ENCODE results near the gene THADA.
"Not testable (repeated sequence)": the region's sequence is repeated elsewhere in the genome, so short reads cannot be mapped to it uniquely, and the experiment has no call there.

Gene THADA

DNA sequence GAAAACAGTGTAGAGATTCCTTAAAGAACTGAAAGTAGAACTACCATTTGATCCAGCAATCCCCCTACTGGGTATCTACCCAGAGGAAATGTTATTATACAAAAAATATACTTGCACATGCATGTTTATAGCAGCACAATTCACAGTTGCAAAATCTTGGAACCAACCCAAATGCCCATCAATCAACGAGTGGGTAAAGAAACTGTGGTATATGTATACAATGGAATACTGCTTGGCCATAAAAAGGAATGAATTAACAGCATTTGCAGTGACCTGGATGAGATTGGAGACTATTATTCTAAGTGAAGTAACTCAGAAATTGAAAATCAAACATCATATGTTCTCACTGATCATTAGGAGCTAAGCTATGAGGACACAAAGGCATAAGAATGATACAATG lies 4.8 kb upstream of the THADA start:
- DNase-seq (ENCODE audit: low read depth in 2 of 2, low spot score in 1 of 2) = not testable (repeated sequence)

DNA sequence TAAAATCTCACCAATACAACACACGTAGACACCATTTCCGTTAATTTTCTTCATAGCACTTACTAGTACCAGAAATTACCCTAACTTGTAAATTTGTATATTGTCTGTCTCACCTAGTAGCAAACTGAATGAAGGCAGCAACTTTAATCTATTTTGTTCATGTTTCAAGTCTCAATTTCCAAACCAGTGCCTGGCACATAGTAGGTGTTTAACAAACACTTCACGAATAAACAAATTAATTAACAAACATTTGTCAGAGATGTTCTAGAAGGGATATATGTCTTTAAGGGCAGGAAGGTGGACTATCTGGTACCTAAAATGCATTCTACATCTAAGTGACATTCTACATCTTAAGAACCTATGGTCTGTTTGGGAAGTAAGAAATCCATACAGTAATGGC lies 963 bp downstream of the THADA start:
- no peak for DNase-seq (ENCODE audit: low read depth in 2 of 2, low spot score in 1 of 2)

DNA sequence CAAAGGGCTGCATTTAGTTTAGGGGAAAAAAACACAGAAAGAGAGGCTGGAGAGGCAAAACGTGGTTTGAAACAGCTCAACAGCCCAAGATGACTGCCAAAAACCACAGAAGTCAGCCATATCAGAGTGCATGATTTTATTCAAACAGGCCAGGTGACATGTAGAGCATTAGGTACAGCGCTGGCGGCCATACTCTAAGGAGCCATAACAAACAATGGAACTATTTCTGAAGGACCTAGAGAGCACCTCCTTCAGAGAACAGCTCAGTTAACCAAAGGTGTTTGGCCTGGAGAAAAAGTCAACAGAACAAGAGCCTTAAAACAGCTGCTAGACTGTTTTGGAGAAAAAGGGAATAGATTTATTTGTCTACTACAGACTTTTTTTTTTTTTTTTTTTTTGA lies 2.6 kb downstream of the THADA start:
- no peak for DNase-seq (ENCODE audit: low read depth in 2 of 2, low spot score in 1 of 2)

DNA sequence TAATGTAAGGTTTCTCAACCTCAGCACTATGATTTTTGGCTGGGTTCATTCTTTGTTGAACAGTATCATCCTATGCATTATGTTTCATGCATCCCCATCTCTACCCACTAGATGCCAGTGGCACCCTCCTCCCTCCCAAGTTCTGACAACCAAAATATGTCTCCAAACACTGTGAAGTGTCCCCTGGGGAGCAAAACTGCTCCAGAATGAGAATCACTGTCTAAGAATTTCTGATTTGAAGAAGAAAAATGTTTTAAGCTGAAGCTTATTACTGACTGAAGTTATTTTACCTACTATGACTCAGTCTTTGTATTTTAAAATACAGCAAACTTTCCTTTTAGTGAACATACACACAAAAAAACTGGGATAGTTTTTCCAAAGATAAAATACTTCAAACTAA lies 3.4 kb downstream of the THADA start:
- DNase-seq (ENCODE audit: low read depth in 2 of 2, low spot score in 1 of 2) = no peak

DNA sequence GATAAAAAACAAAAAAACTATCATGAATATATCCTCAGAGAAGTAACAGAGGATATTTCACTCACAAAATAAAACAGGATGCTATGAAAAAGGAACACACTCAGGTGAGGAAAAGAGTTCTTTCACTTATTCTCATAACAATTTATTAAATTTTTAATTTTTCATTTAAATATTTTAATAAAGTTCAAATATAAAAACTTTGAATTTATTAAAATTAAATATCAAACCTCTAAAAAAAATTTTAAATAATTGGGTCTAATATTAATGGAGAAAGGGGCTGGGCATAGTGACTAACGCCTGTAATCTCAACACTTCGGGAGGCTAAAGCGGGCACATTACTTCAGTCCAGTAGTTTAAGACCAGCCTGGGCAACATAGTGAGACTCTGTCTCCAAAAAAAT lies 10.1 kb downstream of the THADA start:
- DNase-seq (ENCODE audit: low read depth in 2 of 2, low spot score in 1 of 2) = no peak

DNA sequence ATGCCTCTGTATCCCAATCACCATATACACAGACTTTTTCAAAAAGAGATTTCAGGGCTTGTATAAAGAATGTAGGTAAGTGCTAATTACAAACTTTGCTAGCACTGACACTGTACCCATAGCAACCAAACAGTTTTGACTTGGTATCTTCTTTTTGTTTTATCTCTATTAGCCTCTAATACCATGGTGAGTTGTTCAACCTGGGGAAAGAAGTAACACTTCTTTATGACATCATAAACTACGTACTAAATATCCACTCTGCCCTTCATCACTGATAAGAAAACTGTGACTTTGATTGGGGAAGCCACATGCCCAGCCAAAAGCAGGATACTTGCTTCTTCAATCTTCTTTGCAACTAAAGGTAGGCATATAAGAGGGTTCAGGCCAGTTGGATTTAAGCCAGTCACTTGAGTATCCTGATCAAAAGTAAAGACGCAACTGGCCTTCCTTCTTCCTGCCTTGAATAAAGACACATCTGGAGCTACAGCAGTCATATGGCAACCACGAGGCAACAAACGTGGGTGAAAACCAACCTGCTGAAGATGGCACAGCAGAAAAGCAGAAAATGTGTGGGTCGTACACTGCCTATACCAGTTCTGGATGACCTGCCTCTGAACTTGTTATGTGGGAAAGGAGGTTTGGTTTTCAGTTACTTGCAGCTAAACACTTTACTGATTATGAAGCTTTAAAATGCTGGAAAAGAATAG lies 16.4 kb downstream of the THADA start:
- DNase-seq (ENCODE audit: low read depth in 2 of 2, low spot score in 1 of 2) = no peak

DNA sequence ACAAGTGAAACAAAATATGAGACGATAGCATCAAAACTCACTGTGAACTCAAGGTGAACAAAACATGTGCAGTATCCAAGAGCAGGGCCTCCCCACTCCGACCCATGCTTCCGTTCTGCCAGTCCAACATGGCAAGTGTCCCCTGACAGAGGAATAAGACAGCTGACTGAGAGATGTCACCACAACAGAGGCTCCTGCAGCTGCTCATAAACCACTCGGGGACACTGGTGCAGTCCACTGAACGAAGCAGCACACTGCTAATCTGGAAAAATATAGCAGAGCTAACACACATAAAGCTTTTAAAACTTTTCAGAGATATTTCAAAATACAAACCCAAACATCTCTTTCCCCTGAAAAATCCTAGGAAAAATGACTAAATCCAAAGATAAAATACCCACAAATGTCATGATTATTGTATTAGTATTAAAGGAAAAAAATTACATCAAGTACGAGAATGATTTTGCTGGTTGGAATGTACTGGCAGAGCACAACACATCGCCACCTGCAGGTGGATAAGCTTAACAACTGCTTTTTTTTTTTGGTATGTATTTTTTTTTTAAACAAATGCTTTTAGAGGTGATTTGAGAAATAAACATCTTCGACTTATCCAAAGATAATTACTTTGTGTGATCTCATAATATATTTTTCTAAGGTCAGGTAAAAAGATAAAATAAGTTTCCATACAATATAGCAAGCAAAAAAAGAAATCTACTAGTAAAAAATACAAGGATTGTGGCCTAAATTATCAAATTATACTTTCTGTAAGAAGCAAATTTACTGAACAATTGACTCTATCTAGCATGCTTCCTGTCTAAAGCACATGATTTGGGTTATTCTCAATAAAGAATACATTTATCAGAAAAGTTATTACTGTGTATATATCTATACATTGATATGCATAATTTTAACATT lies 18.6 kb downstream of the THADA start:
- DNase-seq (ENCODE audit: low read depth in 2 of 2, low spot score in 1 of 2) = no peak

DNA sequence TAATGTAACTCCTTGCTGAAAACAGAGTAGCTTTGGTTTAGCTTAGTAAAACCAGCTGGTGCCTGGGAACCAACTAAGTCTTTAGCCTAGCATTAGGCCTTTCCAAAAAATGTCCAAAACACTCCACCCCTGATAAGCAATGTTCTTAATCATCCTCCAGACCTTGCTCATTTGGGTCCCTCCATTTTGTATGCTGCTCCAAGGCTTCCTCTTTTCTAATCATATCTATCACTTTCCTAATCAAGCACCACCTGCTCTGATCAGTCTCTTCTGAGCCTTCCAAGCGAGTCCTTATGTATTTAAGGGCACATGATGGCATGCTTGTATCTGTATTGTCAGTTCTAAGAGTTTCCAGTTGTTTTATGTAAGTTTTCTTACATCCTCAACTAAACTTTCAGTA lies 23.6 kb downstream of the THADA start:
- DNase-seq (ENCODE audit: low read depth in 2 of 2, low spot score in 1 of 2) = no peak

DNA sequence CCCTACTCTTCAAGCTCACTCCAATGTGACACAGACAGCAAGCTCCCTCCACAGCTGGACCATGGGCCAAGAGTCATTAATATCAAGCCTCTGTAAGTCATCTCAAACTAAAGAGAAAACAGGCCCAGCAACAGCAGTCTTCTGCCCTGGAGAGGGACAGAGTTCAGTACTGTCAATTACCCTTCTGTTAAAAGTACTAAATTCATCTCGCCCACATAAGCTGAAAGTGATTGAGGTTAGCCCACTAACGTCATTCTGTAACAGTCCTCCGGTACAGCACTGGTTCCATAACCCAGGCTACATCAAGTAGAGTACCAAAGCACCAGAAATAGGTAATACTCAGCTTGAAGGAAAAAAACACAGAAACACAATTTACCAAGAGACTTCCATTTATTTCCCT lies 25.9 kb downstream of the THADA start:
- no peak for DNase-seq (ENCODE audit: low read depth in 2 of 2, low spot score in 1 of 2)

DNA sequence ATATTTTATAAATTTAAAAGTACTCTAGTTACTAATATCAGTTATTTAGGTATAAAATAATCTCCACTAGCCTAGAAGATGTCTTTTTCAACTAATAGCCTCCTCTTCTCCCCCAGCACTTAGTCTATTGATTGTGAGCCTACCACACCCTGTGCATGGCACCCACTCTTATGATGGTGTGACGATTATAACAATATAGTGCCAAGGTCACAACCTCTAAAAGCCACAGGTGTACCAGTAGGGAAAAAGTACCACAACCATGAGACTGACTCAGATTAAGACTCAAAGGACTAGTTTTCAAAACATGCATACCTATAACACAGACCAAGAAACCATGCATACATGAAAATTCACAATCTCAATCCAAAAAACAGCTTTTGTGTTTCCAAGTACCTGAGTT lies 27.6 kb downstream of the THADA start:
- DNase-seq (ENCODE audit: low read depth in 2 of 2, low spot score in 1 of 2) = no peak

DNA sequence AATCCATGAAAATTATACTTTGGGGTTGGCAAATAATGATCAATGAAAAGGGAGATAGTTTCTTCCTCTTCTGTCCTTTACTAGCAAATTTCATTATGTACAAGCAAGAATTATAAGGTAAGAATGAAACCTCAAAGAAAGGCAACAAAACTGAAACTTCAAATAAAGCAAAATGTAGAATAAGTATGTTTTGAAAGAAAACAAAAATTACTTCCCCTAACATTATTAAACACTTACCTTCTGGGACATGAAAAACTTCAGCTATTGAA lies 29.4 kb downstream of the THADA start:
- no peak for DNase-seq (ENCODE audit: low read depth in 2 of 2, low spot score in 1 of 2)

DNA sequence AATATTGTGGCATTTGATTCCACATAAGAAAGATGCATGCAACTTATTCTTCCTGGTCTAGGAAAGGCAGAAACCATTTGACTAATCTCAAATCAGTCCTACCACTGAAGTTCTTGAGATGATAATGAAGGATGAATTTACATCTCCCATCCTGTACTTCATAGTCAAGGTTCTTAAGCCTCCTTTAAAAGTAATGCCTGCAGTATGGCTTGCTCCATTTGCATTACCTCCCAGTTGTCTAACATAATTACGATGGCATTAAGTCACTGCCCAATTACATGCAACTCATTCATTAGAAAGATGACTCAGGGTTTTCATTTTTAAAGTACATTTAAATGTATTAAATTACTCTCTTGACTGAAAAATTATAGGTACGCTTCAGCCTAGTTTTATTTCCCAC lies 32.2 kb downstream of the THADA start:
- DNase-seq (ENCODE audit: low read depth in 2 of 2, low spot score in 1 of 2) = no peak

DNA sequence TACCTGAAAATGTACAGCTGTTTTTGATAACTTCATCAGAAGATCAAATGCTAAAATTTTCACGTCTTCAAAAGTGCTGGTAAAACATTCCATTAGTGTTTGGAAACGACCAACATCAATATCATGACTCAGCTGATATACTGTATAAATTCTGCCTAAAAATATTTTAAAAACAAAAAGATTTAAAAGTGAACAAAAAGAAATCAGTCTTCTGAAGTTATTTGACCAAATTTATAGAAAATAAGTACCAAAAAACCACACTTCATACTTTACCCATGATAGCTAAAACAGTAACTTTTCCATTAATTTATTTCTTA lies 35.6 kb downstream of the THADA start:
- DNase-seq (ENCODE audit: low read depth in 2 of 2, low spot score in 1 of 2) = no peak

DNA sequence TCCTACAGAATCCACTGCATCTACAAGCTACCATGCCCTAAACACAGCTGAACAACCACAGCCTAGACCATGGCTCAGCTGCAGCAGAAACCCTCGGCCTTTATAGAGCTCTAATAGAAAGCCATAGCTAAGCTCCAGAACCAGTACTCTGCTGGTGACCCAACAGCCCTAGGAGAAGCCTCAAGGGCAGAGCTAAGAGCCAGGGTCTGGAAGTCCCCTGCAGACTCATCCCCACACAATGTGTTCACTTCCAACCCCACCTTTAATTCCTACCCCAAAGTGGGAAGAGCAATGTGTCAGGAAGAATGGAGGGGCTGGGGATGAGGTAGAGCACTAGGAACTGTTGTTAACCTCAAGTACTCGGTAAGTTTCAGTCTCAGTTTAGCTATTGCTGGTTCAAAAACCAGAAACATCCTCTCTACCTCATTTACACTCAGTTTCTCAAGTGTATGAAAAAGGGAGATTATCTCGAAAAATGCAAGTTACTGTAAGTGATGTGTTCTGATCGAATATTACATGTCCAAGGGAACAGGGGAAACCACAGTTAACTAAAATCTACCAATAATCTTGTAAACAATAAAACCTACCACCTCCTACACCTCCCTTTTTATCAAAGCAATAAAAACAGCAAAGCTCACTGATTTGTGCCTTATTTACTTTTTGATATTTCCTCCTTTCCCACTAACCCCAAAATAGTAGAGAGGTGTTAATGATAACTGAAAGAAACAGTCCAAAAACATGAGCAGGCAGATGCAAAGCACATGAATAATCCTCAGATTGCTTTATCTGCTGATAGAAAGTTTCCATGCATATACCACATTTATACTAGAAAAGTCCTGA lies 36.2 kb downstream of the THADA start:
- no peak for DNase-seq (ENCODE audit: low read depth in 2 of 2, low spot score in 1 of 2)

DNA sequence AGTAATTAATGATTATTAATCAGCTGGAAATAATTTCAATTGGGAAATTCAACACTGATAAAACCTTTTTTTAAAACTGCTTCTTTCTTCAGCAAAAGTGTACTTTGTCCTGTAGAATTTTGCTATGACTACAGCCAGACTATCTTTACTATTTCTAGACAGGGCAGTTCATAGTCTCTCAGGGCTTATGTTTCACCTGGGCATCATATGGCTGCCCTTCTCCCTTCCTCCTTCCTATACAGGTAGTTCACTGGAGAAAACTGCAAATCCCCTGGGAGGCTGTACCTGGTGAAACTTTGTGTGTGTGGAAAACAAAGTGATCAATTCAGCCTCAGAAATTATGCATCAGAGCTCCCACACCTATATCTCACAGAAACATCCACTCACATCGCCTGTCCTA lies 38.6 kb downstream of the THADA start:
- no peak for DNase-seq (ENCODE audit: low read depth in 2 of 2, low spot score in 1 of 2)

DNA sequence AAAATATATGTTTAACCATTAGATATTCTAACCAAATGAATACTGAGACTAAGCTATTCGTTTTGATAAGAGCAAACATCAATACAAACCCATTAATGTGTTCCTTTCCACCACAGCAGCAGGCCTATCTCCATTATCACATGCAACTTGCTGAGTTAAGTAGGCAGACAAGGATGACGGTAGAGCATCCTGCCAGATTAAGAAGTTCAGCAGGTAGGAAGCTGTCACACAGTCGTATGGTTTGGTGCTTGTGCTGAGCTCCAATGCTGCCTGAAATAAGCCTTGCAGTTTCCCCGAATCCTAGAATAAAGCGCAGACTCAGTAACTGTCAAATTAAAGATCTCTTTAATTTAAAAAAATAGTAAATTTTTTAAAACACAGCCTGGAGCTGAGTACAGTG lies 39.6 kb downstream of the THADA start:
- no peak for DNase-seq (ENCODE audit: low read depth in 2 of 2, low spot score in 1 of 2)

DNA sequence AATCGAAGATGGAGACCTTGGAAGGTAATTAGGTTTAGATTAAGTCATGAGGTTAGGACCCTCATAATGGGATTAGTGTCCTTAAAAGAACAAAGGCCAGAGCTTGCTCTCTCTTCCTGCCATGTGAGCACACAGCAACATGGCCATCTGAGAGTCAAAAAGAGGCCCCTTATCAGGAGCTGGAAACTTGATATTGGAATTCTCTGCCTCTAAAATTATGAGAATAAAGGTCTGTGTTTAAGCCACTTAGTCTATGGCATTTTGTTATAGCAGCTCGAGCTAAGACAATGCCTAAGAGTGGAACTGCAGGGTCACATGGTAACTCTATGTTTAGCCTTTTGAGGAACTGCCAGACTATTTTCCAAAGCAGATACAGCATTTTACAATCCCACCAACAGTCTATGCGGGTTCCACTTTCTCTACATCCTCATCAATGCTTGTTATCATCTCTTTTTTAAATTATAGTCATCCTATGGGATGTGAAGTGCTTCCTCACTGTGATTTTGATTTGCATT lies 42.4 kb downstream of the THADA start:
- no peak for DNase-seq (ENCODE audit: low read depth in 2 of 2, low spot score in 1 of 2)

DNA sequence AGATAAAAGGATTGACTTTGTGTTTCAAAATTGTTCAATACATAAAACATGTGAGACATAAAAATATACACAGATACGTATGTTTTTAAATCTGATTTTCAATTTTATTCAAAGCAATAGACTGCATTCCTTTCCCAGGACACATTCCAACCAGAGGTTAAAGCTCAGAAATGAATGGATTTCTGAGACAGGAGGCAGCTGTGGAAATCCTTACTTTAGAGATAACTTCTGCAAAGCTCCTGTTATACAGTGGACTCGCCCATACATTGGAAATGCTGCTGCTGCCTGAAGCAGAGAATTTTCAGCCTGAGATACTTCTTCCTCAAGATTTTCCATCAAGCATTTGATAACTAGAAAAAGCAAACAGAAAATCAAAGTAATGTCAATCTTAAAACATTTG lies 43.8 kb downstream of the THADA start:
- no peak for DNase-seq (ENCODE audit: low read depth in 2 of 2, low spot score in 1 of 2)

DNA sequence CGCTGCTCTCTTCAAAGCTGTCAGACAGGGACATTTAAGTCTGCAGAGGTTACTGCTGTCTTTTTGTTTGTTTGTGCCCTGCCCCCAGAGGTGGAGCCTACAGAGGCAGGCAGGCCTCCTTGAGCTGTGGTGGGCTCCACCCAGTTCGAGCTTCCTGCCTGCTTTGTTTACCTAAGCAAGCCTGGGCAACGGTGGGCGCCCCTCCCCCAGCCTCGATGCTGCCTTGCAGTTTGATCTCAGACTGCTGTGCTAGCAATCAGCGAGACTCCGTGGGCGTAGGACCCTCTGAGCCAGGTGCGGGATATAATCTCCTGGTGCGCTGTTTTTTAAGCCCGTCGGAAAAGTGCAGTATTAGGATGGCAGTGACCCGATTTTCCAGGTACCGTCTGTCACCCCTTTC lies 47.5 kb downstream of the THADA start:
- DNase-seq (ENCODE audit: low read depth in 2 of 2, low spot score in 1 of 2) = not testable (repeated sequence)

DNA sequence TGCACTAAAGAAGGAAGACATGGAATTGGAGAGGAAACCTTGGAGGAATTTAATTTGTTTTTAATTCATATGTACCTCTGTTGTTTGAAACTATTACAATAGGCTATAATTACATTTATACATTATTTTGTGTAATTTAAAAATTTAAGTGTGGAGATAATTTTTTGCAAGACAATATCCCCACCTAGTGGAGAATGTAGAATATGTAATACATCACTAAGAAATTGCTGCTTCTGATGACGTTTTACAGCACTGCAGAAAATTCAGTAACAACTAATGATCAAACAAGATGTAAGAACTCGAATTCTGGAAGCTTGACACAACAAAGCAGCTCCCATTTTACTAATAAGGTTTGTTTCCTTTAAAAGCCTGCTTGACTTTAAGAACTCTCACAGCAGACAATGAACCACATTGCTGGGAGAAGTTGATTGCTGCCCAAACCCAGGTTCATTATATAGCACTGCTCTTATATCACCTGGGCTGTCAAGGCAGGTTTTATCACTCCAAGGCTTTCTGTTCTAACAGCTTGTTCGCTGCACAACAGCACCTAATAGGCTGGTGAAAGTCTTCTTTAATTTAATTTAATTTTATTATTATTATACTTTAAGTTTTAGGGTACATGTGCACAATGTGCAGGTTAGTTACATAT lies 53.4 kb downstream of the THADA start:
- no peak for DNase-seq (ENCODE audit: low read depth in 2 of 2, low spot score in 1 of 2)

DNA sequence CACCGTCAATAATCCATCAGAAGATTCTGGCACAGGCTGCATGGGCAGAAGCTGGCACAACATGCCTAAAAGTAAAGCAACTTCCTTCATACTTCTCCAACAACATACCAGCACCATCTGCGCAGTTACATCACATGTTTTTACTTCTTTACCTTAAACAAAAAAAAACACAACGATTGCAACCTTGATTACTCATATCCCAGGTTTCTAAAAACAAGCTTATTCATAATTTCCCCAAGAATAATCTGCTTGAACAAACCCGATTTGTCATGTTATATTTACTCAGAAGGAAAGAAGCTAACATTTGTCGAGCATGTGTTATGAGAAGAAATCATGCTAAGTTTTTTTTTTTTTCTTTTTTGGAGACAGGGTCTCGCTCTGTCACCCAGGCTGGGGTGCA lies 54.7 kb downstream of the THADA start:
- no peak for DNase-seq (ENCODE audit: low read depth in 2 of 2, low spot score in 1 of 2)

All from stimulated activated CD8-positive, alpha-beta memory T cell treated with anti-CD3 and anti-CD28 coated beads, Interleukin-4, amount 100 ng/mL, for 1 hour (primary cell).